Urothelium cell line (cell line): ENCODE measurements around the gene OR2G6.
"Not testable (repeated sequence)": the region's sequence is repeated elsewhere in the genome, so short reads cannot be mapped to it uniquely, and the experiment has no call there.

Source experiments
- DNase-seq: peaks from one replicate; pipeline ENCODE4 v3.0.0; 2011; ENCODE audit warnings: low spot score, mixed read lengths
- FAIRE-seq: peaks from 2 replicates; lab custom pipeline; 2011; peaks lifted over from hg19 to GRCh38; lab: Jason Lieb, UNC

Gene OR2G6

GRCh38 chr1:248573856-248574255 is 66.0 kb downstream of the OR2G6 start:
- not testable (repeated sequence) for DNase-seq
- FAIRE-seq, result peak; percentile 17

DNA sequence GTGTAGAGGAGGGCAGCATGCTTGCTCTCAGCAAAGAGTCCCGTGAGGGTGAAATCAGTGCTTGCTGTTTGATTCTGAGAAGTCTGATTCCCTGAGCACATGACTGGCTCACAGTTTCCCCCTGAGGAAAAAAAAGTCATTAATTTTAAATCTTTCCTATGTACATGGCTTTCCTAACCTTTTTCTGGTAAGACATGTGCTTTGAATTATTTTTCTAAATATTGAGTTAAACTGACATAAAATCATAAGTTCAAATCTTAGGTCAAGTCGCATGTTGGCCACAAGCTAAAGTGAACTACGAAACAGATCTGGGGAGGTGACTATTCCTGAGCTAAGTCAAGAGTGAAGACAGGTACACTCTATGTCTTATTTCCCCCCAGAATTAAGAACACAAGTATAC is 66.8 kb downstream of the OR2G6 start, which contains the start of gene OR2T34:
Gene OR2T34 (minus strand): TSS at position 101 of the 400 bp plus-strand sequence. CDS start 0 bp downstream, at position 101.
- not testable (repeated sequence) for FAIRE-seq

GRCh38 chr1:248576260-248576980 is 68.5 kb downstream of the OR2G6 start:
- FAIRE-seq (no peak), DNase-seq (no peak)

More for the DNA sequence above, 66.8 kb downstream of the OR2G6 start, which contains the start of gene OR2T34:
- DNase-seq, result not testable (repeated sequence)
